ENCODE results near the gene RNF217.

DNA sequence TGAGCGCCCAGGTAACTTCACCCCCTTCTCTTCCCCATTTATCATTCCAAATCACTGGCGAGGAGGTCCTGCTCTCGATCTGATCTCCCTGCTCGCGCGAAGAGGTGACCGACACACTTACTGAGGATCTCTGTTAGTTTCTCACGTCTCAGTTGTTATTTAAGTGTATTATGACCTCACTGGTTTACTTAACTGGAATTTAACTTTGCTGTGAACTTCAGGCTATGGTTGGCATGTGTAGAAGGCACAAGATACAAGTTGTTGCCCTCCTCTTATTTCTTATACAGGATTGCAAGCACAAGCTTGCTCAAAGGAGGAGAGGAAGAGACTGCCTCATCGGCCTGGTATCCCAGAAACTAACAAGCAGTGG lies 1.2 kb downstream of the RNF217 start:
- TF ChIP-seq EZH2 (IDR thresholded peaks at IDR 0.05; ENCODE audit: low read length), result no peak
- TF ChIP-seq, protein P1, sequence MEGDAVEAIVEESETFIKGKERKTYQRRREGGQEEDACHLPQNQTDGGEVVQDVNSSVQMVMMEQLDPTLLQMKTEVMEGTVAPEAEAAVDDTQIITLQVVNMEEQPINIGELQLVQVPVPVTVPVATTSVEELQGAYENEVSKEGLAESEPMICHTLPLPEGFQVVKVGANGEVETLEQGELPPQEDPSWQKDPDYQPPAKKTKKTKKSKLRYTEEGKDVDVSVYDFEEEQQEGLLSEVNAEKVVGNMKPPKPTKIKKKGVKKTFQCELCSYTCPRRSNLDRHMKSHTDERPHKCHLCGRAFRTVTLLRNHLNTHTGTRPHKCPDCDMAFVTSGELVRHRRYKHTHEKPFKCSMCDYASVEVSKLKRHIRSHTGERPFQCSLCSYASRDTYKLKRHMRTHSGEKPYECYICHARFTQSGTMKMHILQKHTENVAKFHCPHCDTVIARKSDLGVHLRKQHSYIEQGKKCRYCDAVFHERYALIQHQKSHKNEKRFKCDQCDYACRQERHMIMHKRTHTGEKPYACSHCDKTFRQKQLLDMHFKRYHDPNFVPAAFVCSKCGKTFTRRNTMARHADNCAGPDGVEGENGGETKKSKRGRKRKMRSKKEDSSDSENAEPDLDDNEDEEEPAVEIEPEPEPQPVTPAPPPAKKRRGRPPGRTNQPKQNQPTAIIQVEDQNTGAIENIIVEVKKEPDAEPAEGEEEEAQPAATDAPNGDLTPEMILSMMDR (optimal IDR thresholded peaks at IDR 0.05 in 1 of 3, IDR thresholded peaks at IDR 0.05 in 1 of 3, conservative IDR thresholded peaks at IDR 0.05 in 1 of 3; ENCODE audit: extremely low read depth in 1 of 3, insufficient read depth in 2 of 3, low read length in 3 of 3), result no peak
